ENCODE results near the gene OR56A3.
"Not testable (repeated sequence)": the region's sequence is repeated elsewhere in the genome, so short reads cannot be mapped to it uniquely, and the experiment has no call there.

The OR56A3 gene

DNA sequence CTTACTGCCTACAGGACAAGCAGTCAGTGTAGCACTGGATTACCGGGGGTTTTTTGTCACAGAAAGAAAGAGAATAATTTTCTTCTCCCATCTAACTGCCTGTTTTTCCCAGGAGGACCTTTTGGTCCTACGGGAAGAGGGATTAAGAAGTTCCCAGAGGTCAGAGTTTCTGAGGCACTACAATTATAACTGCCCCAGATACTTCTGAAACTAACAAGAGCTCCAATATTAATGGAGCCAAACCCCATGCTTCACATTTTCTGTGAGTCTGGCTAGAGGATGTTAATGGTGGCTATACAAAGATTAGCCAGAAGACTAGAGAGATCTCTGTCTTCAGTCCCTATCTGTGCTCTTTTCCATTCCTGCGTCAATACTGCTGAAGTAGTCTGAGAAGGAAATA, at the start of gene OR56A3:
Gene OR56A3 (plus strand): TSS at position 301 of the 400 bp plus-strand sequence. CDS start 5,096 bp downstream, outside the sequence.
- no peak for DNase-seq (ENCODE audit: extremely low read depth in 1 of 2, low read depth in 1 of 2)

GRCh38 chr11:5892908-5893307, 49.1 kb upstream of the OR56A3 start, which contains the start of gene OR52E5:
Gene OR52E5 (plus strand): TSS chr11:5893208. CDS start chr11:5900777, 7,569 bp downstream.
- DNase-seq (ENCODE audit: extremely low read depth in 1 of 2, low read depth in 1 of 2), result no peak

GRCh38 chr11:5899534-5899933, 42.5 kb upstream of the OR56A3 start:
- DNase-seq (ENCODE audit: extremely low read depth in 1 of 2, low read depth in 1 of 2), result no peak

GRCh38 chr11:5910540-5910939, 31.5 kb upstream of the OR56A3 start:
- DNase-seq (ENCODE audit: extremely low read depth in 1 of 2, low read depth in 1 of 2), result no peak

GRCh38 chr11:5922749-5923426, 19.2 kb upstream of the OR56A3 start:
- DNase-seq (ENCODE audit: extremely low read depth in 1 of 2, low read depth in 1 of 2), result peak in 1 of 2 donors; percentile 40

- DNase-seq (ENCODE audit: extremely low read depth in 1 of 2, low read depth in 1 of 2), result no peak
These were observed 18.6 kb upstream of the OR56A3 start for GRCh38 chr11:5923427-5923776.

GRCh38 chr11:5923794-5924193, 18.3 kb upstream of the OR56A3 start:
- no peak for DNase-seq (ENCODE audit: extremely low read depth in 1 of 2, low read depth in 1 of 2)

- DNase-seq (ENCODE audit: extremely low read depth in 1 of 2, low read depth in 1 of 2), result no peak
These were observed 13.8 kb upstream of the OR56A3 start for GRCh38 chr11:5928271-5928670.

GRCh38 chr11:5928811-5929210, 13.2 kb upstream of the OR56A3 start:
- no peak for DNase-seq (ENCODE audit: extremely low read depth in 1 of 2, low read depth in 1 of 2)

DNA sequence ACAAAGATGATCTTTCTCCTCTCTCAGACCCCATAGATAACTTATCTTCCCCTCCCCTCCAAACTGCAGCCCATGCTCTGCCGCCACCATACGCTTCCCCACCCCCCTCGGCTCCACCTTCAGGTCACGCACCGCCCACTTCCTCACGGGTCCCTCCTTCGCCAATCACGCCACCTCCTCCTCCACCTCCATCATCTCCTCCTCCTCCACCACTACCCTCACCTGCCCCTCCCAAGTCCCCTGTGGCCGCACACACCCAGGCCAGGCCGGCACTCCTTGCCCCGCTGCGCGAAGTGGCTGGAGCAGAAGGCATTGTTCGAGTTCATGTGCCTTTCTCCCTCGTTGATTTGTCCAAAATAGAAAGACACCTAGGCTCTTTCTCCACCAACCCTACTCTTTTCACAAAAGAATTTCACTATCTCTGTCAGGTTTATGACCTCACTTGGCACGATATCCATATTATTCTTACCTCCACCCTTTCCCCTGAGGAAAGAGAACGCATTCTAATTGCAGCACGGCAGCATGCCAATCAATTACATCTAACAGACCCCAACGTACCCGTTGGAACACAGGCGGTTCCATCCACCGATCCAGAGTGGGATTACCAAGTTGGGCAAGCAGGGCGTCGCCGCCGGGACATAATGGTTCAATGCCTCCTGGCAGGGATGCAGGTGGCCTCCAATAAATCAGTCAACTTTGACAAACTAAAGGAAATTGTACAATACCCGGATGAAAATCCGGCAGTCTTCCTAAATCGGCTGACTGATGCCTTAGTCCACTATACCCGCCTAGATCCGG, 12.3 kb upstream of the OR56A3 start:
- DNase-seq (ENCODE audit: extremely low read depth in 1 of 2, low read depth in 1 of 2), result no peak

GRCh38 chr11:5930614-5931013, 11.4 kb upstream of the OR56A3 start:
- no peak for DNase-seq (ENCODE audit: extremely low read depth in 1 of 2, low read depth in 1 of 2)

GRCh38 chr11:5931061-5931460, 11.0 kb upstream of the OR56A3 start:
- no peak for DNase-seq (ENCODE audit: extremely low read depth in 1 of 2, low read depth in 1 of 2)

- no peak for DNase-seq (ENCODE audit: extremely low read depth in 1 of 2, low read depth in 1 of 2)
These were observed 9.4 kb upstream of the OR56A3 start for GRCh38 chr11:5932671-5933070.

- no peak for DNase-seq (ENCODE audit: extremely low read depth in 1 of 2, low read depth in 1 of 2)
These were observed 8.9 kb upstream of the OR56A3 start for GRCh38 chr11:5933116-5933515.

GRCh38 chr11:5937868-5938602, 4.0 kb upstream of the OR56A3 start:
- DNase-seq (ENCODE audit: extremely low read depth in 1 of 2, low read depth in 1 of 2), result no peak

- DNase-seq (ENCODE audit: extremely low read depth in 1 of 2, low read depth in 1 of 2), result no peak
These were observed 3.5 kb upstream of the OR56A3 start for GRCh38 chr11:5938603-5938965.

- no peak for DNase-seq (ENCODE audit: extremely low read depth in 1 of 2, low read depth in 1 of 2)
These were observed 1.3 kb upstream of the OR56A3 start for GRCh38 chr11:5940748-5941147.

- DNase-seq (ENCODE audit: extremely low read depth in 1 of 2, low read depth in 1 of 2), result no peak
These were observed 13.5 kb downstream of the OR56A3 start for GRCh38 chr11:5955586-5955985.

DNA sequence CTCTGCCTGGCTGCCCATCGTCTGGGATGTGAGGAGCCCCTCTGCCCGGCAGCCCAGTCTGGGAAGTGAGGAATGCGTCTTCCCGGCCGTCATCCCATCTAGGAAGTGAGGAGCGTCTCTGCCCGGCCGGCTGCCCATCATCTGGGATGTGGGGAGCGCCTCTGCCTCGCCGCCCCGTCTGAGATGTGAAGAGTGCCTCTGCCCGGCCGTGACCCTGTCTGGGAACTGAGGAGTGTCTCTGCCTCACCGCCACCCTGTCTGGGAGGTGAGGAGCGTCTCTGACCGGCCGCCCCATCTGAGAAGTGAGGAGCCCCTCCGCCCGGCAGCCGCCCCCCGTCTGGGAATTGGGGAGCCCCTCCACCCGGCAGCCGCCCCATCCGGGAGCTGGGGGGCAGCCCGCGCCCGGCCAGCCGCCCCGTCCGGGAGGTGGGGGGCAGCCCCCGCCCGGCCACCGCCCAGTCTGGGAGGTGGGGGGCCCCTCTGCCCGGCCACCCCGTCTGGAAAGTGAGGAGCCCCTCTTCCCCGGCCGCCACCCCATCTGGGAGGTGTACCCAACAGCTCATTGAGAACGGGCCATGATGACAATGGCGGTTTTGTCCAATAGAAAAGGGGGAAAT, 18.8 kb downstream of the OR56A3 start:
- DNase-seq (ENCODE audit: extremely low read depth in 1 of 2, low read depth in 1 of 2), result not testable (repeated sequence)

GRCh38 chr11:5966958-5967357, 24.9 kb downstream of the OR56A3 start:
- DNase-seq (ENCODE audit: extremely low read depth in 1 of 2, low read depth in 1 of 2), result no peak

DNA sequence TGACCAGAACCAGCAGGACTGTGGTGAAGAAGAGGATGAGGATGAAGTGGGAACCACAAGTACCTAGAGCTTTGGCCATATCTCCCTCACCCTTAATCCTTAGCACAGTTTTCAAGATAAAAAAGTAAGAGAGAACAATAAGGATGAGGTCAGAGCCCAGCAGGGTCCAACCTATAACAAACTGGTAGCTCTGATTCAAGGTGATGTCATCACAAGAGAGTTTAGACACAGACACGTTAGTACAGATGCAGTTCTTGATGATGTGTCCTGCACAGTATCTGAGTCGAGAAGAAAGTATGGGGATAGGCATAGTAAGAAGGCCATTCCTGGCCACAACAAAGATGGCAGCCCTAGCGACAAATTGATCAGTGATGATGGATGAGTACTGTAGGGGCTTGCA, 25.7 kb downstream of the OR56A3 start:
- DNase-seq (ENCODE audit: extremely low read depth in 1 of 2, low read depth in 1 of 2), result no peak

Measured in stimulated activated CD8-positive, alpha-beta memory T cell treated with anti-CD3 and anti-CD28 coated beads, Interleukin-7, amount 100 ng/mL, for 48 hours (primary cell).